Activated CD8-positive, alpha-beta T cell treated with anti-CD3 and anti-CD28 coated beads for 36 hours (primary cell): ENCODE data around the gene NAIF1. TPM values are rescaled to one million over a fixed set of nuclear protein-coding genes. Genes with fewer than 3 reads are reported as not detected.

ENCODE experiments used
- ATAC-seq: fragments of 200-7000 bp; cut with Tn5 transposase; one replicate; pipeline ENCODE4 v1.10.0; 2021; ENCODE audit warnings: mild to moderate bottlenecking, moderate library complexity
- CTCF ChIA-PET: fragments of 350-600 bp; sonication (Branson Sonifier 250); formaldehyde crosslinking; loops from one replicate; lab custom pipeline; 2021; ENCODE audit warnings: antibody characterized with exemption; lab: Charles Lee
- POLR2A ChIA-PET: fragments of 350-600 bp; sonication (Branson Sonifier 250); formaldehyde crosslinking; loops from one replicate; lab custom pipeline; 2021; ENCODE audit warnings: antibody characterized with exemption; lab: Charles Lee
- DNase-seq: peaks from one replicate; pipeline ENCODE4 v3.0.0-alpha.2; 2020
- H3K27ac Mint-ChIP-seq: one replicate; pipeline ENCODE4 v1.8.0; 2021; ENCODE audit warnings: mild to moderate bottlenecking, mixed read lengths
- H3K27me3 Mint-ChIP-seq: one replicate; pipeline ENCODE4 v1.8.0; 2021; ENCODE audit warnings: mixed read lengths
- H3K36me3 Mint-ChIP-seq: one replicate; pipeline ENCODE4 v1.8.0; 2021; ENCODE audit warnings: low read depth, mixed read lengths
- H3K4me1 Mint-ChIP-seq: one replicate; pipeline ENCODE4 v1.8.0; 2021; ENCODE audit warnings: low read depth, mixed read lengths
- H3K4me3 Mint-ChIP-seq: one replicate; pipeline ENCODE4 v1.8.0; 2021; ENCODE audit warnings: mild to moderate bottlenecking, moderate library complexity, mixed read lengths
- H3K9me3 Mint-ChIP-seq: one replicate; pipeline ENCODE4 v1.8.0; 2021; ENCODE audit warnings: mixed read lengths
- CTCF ChIP-seq: fragments of 200-600 bp; IDR thresholded peaks from one replicate; pipeline ENCODE4 v1.8.0; 2022; ENCODE audit warnings: antibody characterized with exemption, mild to moderate bottlenecking
- intact Hi-C: fragments of 100-400 bp; cut with micrococcal nuclease; formaldehyde crosslinking; loops from one replicate; pipeline ENCODE4 v1.10.0; 2022
- total RNA-seq, 2 experiments: library from RNA; stranded (reverse); gene quantifications; one replicate each; pipeline ENCODE4 v1.2.3, GENCODE V29; 2021

Gene NAIF1
- total RNA-seq, 2 experiments from 2014 or later, result 8.4 to 11.8 TPM

GRCh38 chr9:128080206-128080605 is 13.1 kb upstream of the NAIF1 start:
- CTCF ChIA-PET, result interaction anchor here (2.0 kb wide), 1 partner anchor 45 kb away, joined by 8 read pairs; no protein-coding TSS in a partner anchor
- intact Hi-C loops, result no loop called here
- peaks cover 51% of the 10 kb centered on the region for H3K4me1 Mint-ChIP-seq
- no peak for TF ChIP-seq CTCF
- no peaks in the 10 kb centered on the region for H3K27me3 Mint-ChIP-seq
- no peak for ATAC-seq
- POLR2A ChIA-PET, result interaction anchor here (0.6 to 0.7 kb wide), 2 partner anchors 13 to 175 kb away, joined by 3 to 5 read pairs; partner anchors contain the start of gene NAIF1
- no peak overlapping the region for H3K4me3 Mint-ChIP-seq
- H3K9me3 Mint-ChIP-seq, result no peaks in the 10 kb centered on the region
- H3K36me3 Mint-ChIP-seq, result peaks cover 22% of the 10 kb centered on the region
- no peak overlapping the region for H3K27ac Mint-ChIP-seq
- no peak for DNase-seq

- intact Hi-C loops, result no loop called here
- no peak for TF ChIP-seq CTCF
- Mint-ChIP-seq H3K4me3 (no peak overlapping the region), H3K9me3 (no peaks in the 10 kb centered on the region), H3K27ac (peak overlapping the region; percentile 46), H3K4me1 (peaks cover 44% of the 10 kb centered on the region), H3K36me3 (peaks cover 18% of the 10 kb centered on the region), H3K27me3 (no peaks in the 10 kb centered on the region)
- POLR2A ChIA-PET, result interaction anchor here (1.1 to 2.4 kb wide), 2 partner anchors 12 to 14 kb away, joined by 3 to 7 read pairs; partner anchors contain the start of gene NAIF1
- DNase-seq (no peak), ATAC-seq (no peak)
- CTCF ChIA-PET, result interaction anchor here (0.8 to 2.0 kb wide), 9 partner anchors 9 to 135 kb away, joined by 3 to 8 read pairs (median 4); no protein-coding TSS in a partner anchor
Observed at GRCh38 chr9:128078504-128079434, 11.6 kb upstream of the NAIF1 start.

- intact Hi-C loops, result no loop called here
- Mint-ChIP-seq H3K9me3 (no peaks in the 10 kb centered on the region), H3K4me1 (peaks cover 50% of the 10 kb centered on the region), H3K4me3 (no peak overlapping the region), H3K27ac (peak overlapping the region; percentile 46), H3K36me3 (peaks cover 25% of the 10 kb centered on the region), H3K27me3 (no peaks in the 10 kb centered on the region)
- ChIA-PET CTCF (interaction anchor here (1.0 to 1.3 kb wide), 4 partner anchors 8 to 134 kb away, joined by 3 to 7 read pairs (median 4); no protein-coding TSS in a partner anchor), POLR2A (interaction anchor here (1.1 to 2.4 kb wide), 2 partner anchors 11 to 15 kb away, joined by 3 to 7 read pairs; partner anchors contain the start of gene NAIF1)
- ATAC-seq, result peak; percentile 34
- TF ChIP-seq CTCF, result no peak
- no peak for DNase-seq
Observed at GRCh38 chr9:128077847-128078503, 10.9 kb upstream of the NAIF1 start.

GRCh38 chr9:128073253-128073886 is 6.2 kb upstream of the NAIF1 start:
- intact Hi-C loops, result no loop called here
- DNase-seq (no peak), ATAC-seq (no peak)
- H3K27me3 Mint-ChIP-seq, result no peaks in the 10 kb centered on the region
- no peak overlapping the region for H3K4me3 Mint-ChIP-seq
- ChIA-PET POLR2A (interaction anchor here (1.5 to 3.0 kb wide), 2 partner anchors 19 to 92 kb away, joined by 7 to 10 read pairs; partner anchors contain the start of gene EEIG1), CTCF (interaction anchor here (0.8 to 2.5 kb wide), 9 partner anchors 11 to 131 kb away, joined by 3 to 12 read pairs (median 5); no protein-coding TSS in a partner anchor)
- TF ChIP-seq CTCF, result no peak
- peak overlapping the region; percentile 87 for H3K27ac Mint-ChIP-seq
- peaks cover 29% of the 10 kb centered on the region for H3K36me3 Mint-ChIP-seq
- H3K4me1 Mint-ChIP-seq, result peaks cover 50% of the 10 kb centered on the region
- no peaks in the 10 kb centered on the region for H3K9me3 Mint-ChIP-seq
